HG02852 (cell line): ENCODE data around the gene ARPC5L.
"Not testable (repeated sequence)": the region's sequence is repeated elsewhere in the genome, so short reads cannot be mapped to it uniquely, and the experiment has no call there.

Source experiments
- ATAC-seq: cut with Tn5 transposase; IDR thresholded peaks from one replicate; pipeline ENCODE4 v1.9.1; 2021; ENCODE audit warnings: mild to moderate bottlenecking, moderate library complexity; ENCODE audit not compliant: unreplicated experiment

Gene ARPC5L

GRCh38 chr9:124861342-124862229, at the start of gene ARPC5L, which contains the start of gene RPL35:
TSS of gene ARPC5L (plus strand) at chr9:124862130. CDS start at chr9:124869291, 7,161 bp downstream.
TSS of gene RPL35 (minus strand) at chr9:124861957. CDS start at chr9:124861912, 45 bp downstream.
- peak; percentile 83 for ATAC-seq

- ATAC-seq = no peak
These were observed 49.5 kb upstream of the ARPC5L start for GRCh38 chr9:124812441-124812876.

- ATAC-seq = no peak
These were observed 48.9 kb upstream of the ARPC5L start for GRCh38 chr9:124813041-124813440.

- ATAC-seq = no peak
These were observed 48.3 kb upstream of the ARPC5L start for GRCh38 chr9:124813501-124814163.

GRCh38 chr9:124814164-124814535, 47.8 kb upstream of the ARPC5L start:
- no peak for ATAC-seq

- ATAC-seq = no peak
These were observed 46.3 kb upstream of the ARPC5L start for GRCh38 chr9:124815601-124816000.

- ATAC-seq = peak; percentile 62
These were observed 43.3 kb upstream of the ARPC5L start for GRCh38 chr9:124818431-124819281.

- ATAC-seq = no peak
These were observed 41.0 kb upstream of the ARPC5L start for GRCh38 chr9:124820698-124821623.

GRCh38 chr9:124828489-124829333, 33.2 kb upstream of the ARPC5L start:
- no peak for ATAC-seq

- ATAC-seq = no peak
These were observed 32.6 kb upstream of the ARPC5L start for GRCh38 chr9:124829334-124829669.

GRCh38 chr9:124830593-124830992, 31.3 kb upstream of the ARPC5L start:
- no peak for ATAC-seq

- no peak for ATAC-seq
These were observed 30.1 kb upstream of the ARPC5L start for GRCh38 chr9:124831642-124832364.

GRCh38 chr9:124834591-124834990, 27.3 kb upstream of the ARPC5L start:
- no peak for ATAC-seq

GRCh38 chr9:124835026-124835557, 26.8 kb upstream of the ARPC5L start:
- no peak for ATAC-seq

- ATAC-seq = not testable (repeated sequence)
These were observed 23.8 kb upstream of the ARPC5L start for GRCh38 chr9:124838132-124838531.

- ATAC-seq = not testable (repeated sequence)
These were observed 23.2 kb upstream of the ARPC5L start for GRCh38 chr9:124838567-124839275.

- ATAC-seq = no peak
These were observed 22.2 kb upstream of the ARPC5L start for GRCh38 chr9:124839612-124840299.
